Measurements from ENCODE around the gene CENPA.

DNA sequence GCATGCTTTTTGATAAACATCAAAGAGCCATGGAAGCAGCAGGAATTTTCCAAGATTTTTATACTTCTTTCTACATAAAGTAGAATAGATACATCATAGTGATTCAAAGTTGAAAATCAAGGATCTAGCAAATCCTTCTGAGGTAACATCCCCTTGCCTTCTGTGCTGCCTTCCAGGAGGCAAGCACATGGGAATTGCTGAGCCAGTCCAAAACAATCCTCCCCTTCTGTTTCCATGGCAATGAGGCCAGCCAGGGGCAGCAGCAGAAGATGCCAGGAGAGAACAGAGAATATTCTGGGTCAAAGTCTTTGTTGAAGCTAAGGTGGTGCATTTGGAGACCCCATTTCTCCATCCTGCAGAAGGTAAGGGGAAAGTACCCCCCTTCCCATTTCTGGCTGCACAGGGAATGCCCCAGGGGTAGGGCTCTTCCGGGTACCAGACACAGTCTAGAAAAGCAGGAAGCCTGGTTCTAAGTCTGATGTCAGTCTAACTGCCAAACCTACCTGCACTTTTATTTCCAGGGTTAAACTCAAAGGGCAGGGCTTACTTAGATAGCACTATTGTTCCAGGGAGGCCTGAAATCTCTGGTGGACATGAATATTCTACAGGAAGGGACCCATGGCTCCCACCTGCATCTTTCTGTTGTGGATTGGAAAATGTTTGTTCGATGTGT is 22.1 kb downstream of the CENPA start:
- TF ChIP-seq CTCF (IDR thresholded peaks at IDR 0.05) = no peak
- TF ChIP-seq POLR2AphosphoS5 (IDR thresholded peaks at IDR 0.05; ENCODE audit: insufficient read depth in 1 of 2, low read depth in 1 of 2) = no peak
- no peak for TF ChIP-seq POLR2A (IDR thresholded peaks at IDR 0.05)
